Brain microvascular endothelial cell (primary cell): ENCODE measurements around the gene SLC25A11.
A peak's percentile ranks its signal among the peaks of the same experiment; 100 is the strongest.

Experiments
- DNase-seq: peaks from one replicate; pipeline ENCODE4 v3.0.0-alpha.2; 2020
- H3K27ac ChIP-seq: fragments of 250-450 bp; sonication (Bioruptor Pico); 2 replicates; pipeline ENCODE4 v1.5.1; 2020; ENCODE audit warnings: mild to moderate bottlenecking, moderate library complexity
- H3K27me3 ChIP-seq: fragments of 250-450 bp; sonication (Bioruptor Pico); replicated peaks from 2 replicates; pipeline ENCODE4 v1.5.1; 2020; ENCODE audit warnings: mild to moderate bottlenecking
- H3K36me3 ChIP-seq: fragments of 250-450 bp; sonication (Bioruptor Pico); replicated peaks from 2 replicates; pipeline ENCODE4 v1.5.1; 2020; ENCODE audit warnings: mild to moderate bottlenecking
- H3K4me3 ChIP-seq: 2 replicates; pipeline ENCODE4 v1.5.1; 2011; ENCODE audit warnings: low read depth, mild to moderate bottlenecking, control low read depth, low read length, moderate library complexity
- in situ Hi-C: cut with HindIII; loops from 2 replicates; pipeline ENCODE4 v1.10.0; 2017; ENCODE audit warnings: low sequenced_read_pairs, low pct_ligation_motif_present
- TF ChIP-seq, protein P1 (sequence below): IDR thresholded peaks from 2 replicates; pipeline ENCODE4 v1.5.1; 2011; ENCODE audit warnings: low read depth, mild to moderate bottlenecking, moderate library complexity, low read length, control low read depth, inconsistent platforms; ENCODE audit errors: missing control alignments

SLC25A11 gene

GRCh38 chr17:4968486-4969046 is 28.7 kb upstream of the SLC25A11 start:
- peaks cover 30% of the 10 kb centered on the region for H3K36me3 ChIP-seq
- H3K27ac ChIP-seq = peak overlapping the region; percentile 97
- in situ Hi-C loops = no loop called here
- DNase-seq = peak; percentile 23
- TF ChIP-seq, protein P1, sequence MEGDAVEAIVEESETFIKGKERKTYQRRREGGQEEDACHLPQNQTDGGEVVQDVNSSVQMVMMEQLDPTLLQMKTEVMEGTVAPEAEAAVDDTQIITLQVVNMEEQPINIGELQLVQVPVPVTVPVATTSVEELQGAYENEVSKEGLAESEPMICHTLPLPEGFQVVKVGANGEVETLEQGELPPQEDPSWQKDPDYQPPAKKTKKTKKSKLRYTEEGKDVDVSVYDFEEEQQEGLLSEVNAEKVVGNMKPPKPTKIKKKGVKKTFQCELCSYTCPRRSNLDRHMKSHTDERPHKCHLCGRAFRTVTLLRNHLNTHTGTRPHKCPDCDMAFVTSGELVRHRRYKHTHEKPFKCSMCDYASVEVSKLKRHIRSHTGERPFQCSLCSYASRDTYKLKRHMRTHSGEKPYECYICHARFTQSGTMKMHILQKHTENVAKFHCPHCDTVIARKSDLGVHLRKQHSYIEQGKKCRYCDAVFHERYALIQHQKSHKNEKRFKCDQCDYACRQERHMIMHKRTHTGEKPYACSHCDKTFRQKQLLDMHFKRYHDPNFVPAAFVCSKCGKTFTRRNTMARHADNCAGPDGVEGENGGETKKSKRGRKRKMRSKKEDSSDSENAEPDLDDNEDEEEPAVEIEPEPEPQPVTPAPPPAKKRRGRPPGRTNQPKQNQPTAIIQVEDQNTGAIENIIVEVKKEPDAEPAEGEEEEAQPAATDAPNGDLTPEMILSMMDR = no peak
- H3K27me3 ChIP-seq = no peaks in the 10 kb centered on the region
- H3K4me3 ChIP-seq = peak overlapping the region; percentile 84

DNA sequence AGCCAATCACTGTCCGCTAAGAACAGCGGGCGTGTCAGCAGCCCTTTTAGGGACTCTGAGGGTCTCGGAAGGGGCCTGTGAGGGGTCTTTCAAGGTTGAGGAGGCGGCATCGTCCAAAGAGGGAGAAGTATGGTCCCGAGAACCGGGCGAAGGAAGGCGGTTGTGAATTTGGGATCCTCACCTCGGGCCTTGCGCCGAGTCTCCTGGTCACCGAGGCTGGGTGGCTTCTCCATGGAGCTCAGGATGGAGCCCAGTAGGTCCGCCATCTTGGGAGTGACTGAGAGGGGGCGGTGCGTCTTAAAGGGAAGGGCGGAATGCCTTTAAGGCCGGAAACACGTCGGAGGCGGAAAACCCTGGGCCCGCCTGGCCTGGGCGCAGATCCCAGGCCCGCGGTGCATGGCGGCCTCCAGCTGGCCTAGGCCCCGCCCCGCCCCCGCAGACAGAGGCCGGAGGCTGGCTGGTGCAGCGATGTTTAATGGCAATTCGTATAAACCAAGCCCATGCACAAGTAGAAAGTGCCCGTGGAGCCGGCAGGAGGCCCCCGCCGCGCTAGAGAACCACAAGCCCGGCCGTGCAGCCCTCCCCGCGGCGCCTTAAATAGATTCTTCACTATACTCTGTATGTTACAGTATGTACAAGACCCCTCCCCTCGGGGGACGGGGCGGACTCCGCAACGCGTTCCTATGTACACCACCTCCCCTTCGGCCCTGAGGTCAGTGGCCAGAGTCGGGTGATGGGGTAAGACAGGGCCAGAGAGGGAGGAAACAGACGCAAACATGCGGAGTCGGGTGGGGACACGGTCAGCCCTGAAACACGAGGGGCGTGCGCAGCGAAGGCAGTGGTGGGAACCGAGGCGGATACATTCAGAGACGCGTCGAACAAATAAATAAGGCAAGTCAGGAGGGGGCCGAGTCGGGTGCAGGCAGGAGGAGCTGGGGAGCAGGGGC is 28.0 kb upstream of the SLC25A11 start, which contains the start of gene SPAG7:
TSS of gene SPAG7 (minus strand) at position 279 of the 947 bp plus-strand sequence. CDS start at position 266, 13 bp downstream.
- H3K4me3 ChIP-seq = peak within 1 kb of the TSS; percentile 84
- H3K27me3 ChIP-seq = no peaks in the 10 kb centered on the region
- peaks cover 28% of the 10 kb centered on the region for H3K36me3 ChIP-seq
- H3K27ac ChIP-seq = peak within 1 kb of the TSS; percentile 97
- DNase-seq = peak; percentile 93
- in situ Hi-C loops = no loop called here
- TF ChIP-seq, protein P1 = peak; percentile 7

- TF ChIP-seq, protein P1 = no peak
- peak overlapping the region; percentile 97 for H3K27ac ChIP-seq
Observed at GRCh38 chr17:4966844-4967538, 27.1 kb upstream of the SLC25A11 start.

DNA sequence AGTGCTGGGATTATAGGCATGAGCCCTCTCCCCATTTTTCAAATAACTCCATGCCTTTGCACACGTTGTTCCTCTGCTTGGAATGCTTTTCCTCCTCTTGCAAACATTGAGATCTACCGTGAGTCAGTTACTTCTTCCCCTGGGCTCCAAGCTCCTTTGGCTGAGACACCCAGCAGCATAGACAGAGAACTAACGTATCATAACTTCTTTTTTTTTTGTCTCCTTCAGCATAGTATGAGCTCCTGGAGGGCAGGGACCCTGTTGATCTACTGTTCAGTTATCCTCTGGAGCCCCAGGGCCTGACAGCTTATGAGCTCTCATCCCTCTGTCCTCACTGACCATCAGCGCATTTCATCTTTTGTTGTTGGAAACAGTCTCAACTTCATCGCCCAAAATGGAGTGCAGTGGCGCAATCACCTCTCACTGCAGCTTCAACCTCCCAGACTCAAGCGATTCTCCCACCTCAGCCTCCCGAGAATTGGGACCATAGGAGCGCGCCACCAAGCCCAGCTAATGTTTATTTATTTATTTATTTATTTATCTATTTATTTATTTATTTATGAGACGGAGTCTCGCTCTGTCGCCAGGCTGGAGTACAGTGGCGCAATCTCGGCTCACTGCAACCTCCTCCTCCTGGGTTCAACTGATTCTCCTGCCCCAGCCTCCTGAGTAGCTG is 25.6 kb upstream of the SLC25A11 start:
- TF ChIP-seq, protein P1 = no peak
- H3K36me3 ChIP-seq = peaks cover 15% of the 10 kb centered on the region
- H3K27me3 ChIP-seq = no peaks in the 10 kb centered on the region
- no peak for DNase-seq
- H3K4me3 ChIP-seq = no peak overlapping the region
- H3K27ac ChIP-seq = no peak overlapping the region
- in situ Hi-C loops = no loop called here

More at GRCh38 chr17:4966844-4967538, 27.1 kb upstream of the SLC25A11 start:
- peak; percentile 100 for DNase-seq
- Histone ChIP-seq H3K4me3 (peak overlapping the region; percentile 84), H3K27me3 (no peaks in the 10 kb centered on the region), H3K36me3 (peaks cover 19% of the 10 kb centered on the region)
- in situ Hi-C loops = no loop called here

- Histone ChIP-seq H3K4me3 (no peak overlapping the region), H3K27me3 (no peaks in the 10 kb centered on the region), H3K27ac (no peak overlapping the region), H3K36me3 (peaks cover 14% of the 10 kb centered on the region)
- in situ Hi-C loops = no loop called here
- TF ChIP-seq, protein P1 = no peak
- no peak for DNase-seq
Observed at GRCh38 chr17:4960279-4960922, 20.6 kb upstream of the SLC25A11 start.
